ENCODE measurements around the gene SAV1. TPM values are rescaled to one million over a fixed set of nuclear protein-coding genes. Genes with fewer than 3 reads are reported as not detected.

Gene SAV1
- total RNA-seq, 1 donor from 2014 or later = 28.7 TPM

- no peak for DNase-seq (ENCODE audit: extremely low read depth, low read depth, low spot score)
Measured at GRCh38 chr14:50610465-50610864, 57.6 kb downstream of the SAV1 start.

- DNase-seq (ENCODE audit: extremely low read depth, low read depth, low spot score) = no peak
Measured at GRCh38 chr14:50608302-50608851, 59.7 kb downstream of the SAV1 start.

GRCh38 chr14:50607761-50608160, 60.3 kb downstream of the SAV1 start:
- no peak for DNase-seq (ENCODE audit: extremely low read depth, low read depth, low spot score)

GRCh38 chr14:50607181-50607580, 60.9 kb downstream of the SAV1 start:
- DNase-seq (ENCODE audit: extremely low read depth, low read depth, low spot score) = no peak

GRCh38 chr14:50606468-50606867, 61.6 kb downstream of the SAV1 start:
- DNase-seq (ENCODE audit: extremely low read depth, low read depth, low spot score) = no peak

GRCh38 chr14:50605766-50606165, 62.3 kb downstream of the SAV1 start:
- DNase-seq (ENCODE audit: extremely low read depth, low read depth, low spot score) = peak; percentile 45

GRCh38 chr14:50603565-50603964, 64.5 kb downstream of the SAV1 start:
- DNase-seq (ENCODE audit: extremely low read depth, low read depth, low spot score) = no peak

- no peak for DNase-seq (ENCODE audit: extremely low read depth, low read depth, low spot score)
Measured at GRCh38 chr14:50602035-50602434, 66.1 kb downstream of the SAV1 start.

GRCh38 chr14:50601394-50601793, 66.7 kb downstream of the SAV1 start:
- DNase-seq (ENCODE audit: extremely low read depth, low read depth, low spot score) = no peak

- DNase-seq (ENCODE audit: extremely low read depth, low read depth, low spot score) = no peak
Measured at GRCh38 chr14:50600849-50601248, 67.3 kb downstream of the SAV1 start.

- DNase-seq (ENCODE audit: extremely low read depth, low read depth, low spot score) = peak; percentile 41
Measured at GRCh38 chr14:50599700-50600444, 68.2 kb downstream of the SAV1 start.

- no peak for DNase-seq (ENCODE audit: extremely low read depth, low read depth, low spot score)
Measured at GRCh38 chr14:50598765-50599164, 69.3 kb downstream of the SAV1 start.

- no peak for DNase-seq (ENCODE audit: extremely low read depth, low read depth, low spot score)
Measured at GRCh38 chr14:50594577-50595316, 73.4 kb downstream of the SAV1 start.

- no peak for DNase-seq (ENCODE audit: extremely low read depth, low read depth, low spot score)
Measured at GRCh38 chr14:50590464-50590863, 77.6 kb downstream of the SAV1 start.

Other genes with a start within 250 kb of the SAV1 start
- 113 and 155 TPM in 2 replicates for gene MAP4K5, start 135.7 kb downstream of the SAV1 start, total RNA-seq
- 2.9 and 6.3 TPM in 2 replicates for gene ATL1, start 108.2 kb downstream of the SAV1 start, total RNA-seq
- gene NIN, start 162.9 kb upstream of the SAV1 start, total RNA-seq = 35.7 and 51.5 TPM in 2 replicates
- not detected in 2 replicates for gene ABHD12B, start 203.7 kb upstream of the SAV1 start, total RNA-seq